A673 (cell line): ENCODE measurements around the gene TREX2.

Source experiments
- CTCF ChIP-seq: fragments of 300-800, 200-600 bp; sonication (generic); conservative IDR thresholded peaks from 2 replicates; pipeline ENCODE4 v1.5.1; 2017; ENCODE audit warnings: low read depth, mild to moderate bottlenecking, antibody characterized with exemption, low read length, moderate library complexity, mixed read lengths
- EZH2 ChIP-seq: fragments of 200-600 bp; sonication (generic); IDR thresholded peaks from 2 replicates; pipeline ENCODE4 v1.6.1; 2017; ENCODE audit warnings: borderline replicate concordance, low read depth, mild to moderate bottlenecking, mixed read lengths, antibody characterized with exemption, low read length; ENCODE audit not compliant: poor library complexity, severe bottlenecking

- TF ChIP-seq CTCF (peak; percentile 32; the same call in 1 of the 2 replicates), EZH2 (no peak)
Measured at GRCh38 chrX:153412746-153413720, 32.8 kb downstream of the TREX2 start.
